Activated CD8-positive, alpha-beta memory T cell treated with anti-CD3 and anti-CD28 coated beads, Interleukin-2, amount 50 U/mL, for 1 hour (primary cell): ENCODE data around the gene HFM1.
"Not testable (repeated sequence)": the region's sequence is repeated elsewhere in the genome, so short reads cannot be mapped to it uniquely, and the experiment has no call there.

Source experiments
- DNase-seq: peaks from one replicate; pipeline ENCODE4 v3.0.0-alpha.2; 2020; ENCODE audit errors: extremely low read depth

The HFM1 gene

GRCh38 chr1:91404151-91405012 lies at the start of gene HFM1:
TSS of gene HFM1 (minus strand) at chr1:91404837. CDS start at chr1:91401082, 3,755 bp downstream.
- peak; percentile 18 for DNase-seq

- no peak for DNase-seq
These were observed 49.5 kb upstream of the HFM1 start for GRCh38 chr1:91454136-91454535.

GRCh38 chr1:91450260-91450659 lies 45.6 kb upstream of the HFM1 start:
- no peak for DNase-seq

- not testable (repeated sequence) for DNase-seq
These were observed 43.1 kb upstream of the HFM1 start for GRCh38 chr1:91447782-91448181.

GRCh38 chr1:91441980-91442379 lies 37.3 kb upstream of the HFM1 start:
- not testable (repeated sequence) for DNase-seq

- DNase-seq = no peak
These were observed 36.2 kb upstream of the HFM1 start for GRCh38 chr1:91440847-91441246.

- DNase-seq = no peak
These were observed 34.4 kb upstream of the HFM1 start for GRCh38 chr1:91439016-91439415.

- no peak for DNase-seq
These were observed 23.7 kb upstream of the HFM1 start for GRCh38 chr1:91428182-91428798.

GRCh38 chr1:91427741-91428140 lies 23.1 kb upstream of the HFM1 start:
- no peak for DNase-seq

- not testable (repeated sequence) for DNase-seq
These were observed 17.9 kb upstream of the HFM1 start for GRCh38 chr1:91422523-91422922.

GRCh38 chr1:91412371-91412770 lies 7.7 kb upstream of the HFM1 start:
- no peak for DNase-seq

GRCh38 chr1:91406773-91407389 lies 2.2 kb upstream of the HFM1 start:
- DNase-seq = no peak

GRCh38 chr1:91402023-91402422 lies 2.6 kb downstream of the HFM1 start:
- no peak for DNase-seq

- no peak for DNase-seq
These were observed 4.4 kb downstream of the HFM1 start for GRCh38 chr1:91400133-91400725.

- no peak for DNase-seq
These were observed 6.3 kb downstream of the HFM1 start for GRCh38 chr1:91398291-91398690.

- no peak for DNase-seq
These were observed 7.0 kb downstream of the HFM1 start for GRCh38 chr1:91397605-91398004.

GRCh38 chr1:91393042-91393441 lies 11.6 kb downstream of the HFM1 start:
- no peak for DNase-seq

- DNase-seq = no peak
These were observed 18.5 kb downstream of the HFM1 start for GRCh38 chr1:91386109-91386508.

- no peak for DNase-seq
These were observed 21.2 kb downstream of the HFM1 start for GRCh38 chr1:91383456-91383855.

- DNase-seq = no peak
These were observed 22.8 kb downstream of the HFM1 start for GRCh38 chr1:91381844-91382243.

GRCh38 chr1:91374086-91374485 lies 30.6 kb downstream of the HFM1 start:
- no peak for DNase-seq

- not testable (repeated sequence) for DNase-seq
These were observed 32.4 kb downstream of the HFM1 start for GRCh38 chr1:91372230-91372629.
